ENCODE data around the gene RGSL1.

The RGSL1 gene

DNA sequence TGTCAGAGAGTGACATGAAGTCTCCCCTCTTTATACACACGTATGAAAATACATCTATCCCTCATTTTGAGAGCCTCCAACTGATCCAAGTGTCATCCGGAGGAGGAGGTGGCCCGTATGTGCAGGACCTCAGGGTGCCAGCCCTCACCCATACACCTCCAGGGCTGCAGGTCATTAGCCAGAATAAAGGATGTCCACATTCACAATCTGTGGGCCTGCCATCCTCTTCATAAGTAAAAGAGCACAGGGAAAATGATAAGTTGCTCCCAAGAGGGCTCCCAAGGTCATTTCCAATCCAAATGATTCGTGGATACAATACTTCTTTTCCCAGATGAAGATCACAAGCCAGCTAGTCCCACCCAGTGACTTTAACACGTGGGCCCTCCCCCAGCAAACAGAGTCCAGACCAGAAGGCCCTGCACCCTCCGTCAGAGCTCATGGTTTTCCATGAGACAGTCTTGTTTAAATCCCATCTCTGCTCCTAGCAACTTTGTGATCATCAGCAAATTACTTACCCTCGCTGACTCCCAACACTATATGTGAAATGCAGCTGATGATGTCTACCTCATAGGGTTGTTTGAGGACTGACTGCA is 110.5 kb downstream of the RGSL1 start:
- Histone ChIP-seq H3K9ac (ENCODE audit: low read length in 5 of 5) (no peak overlapping the region), H3K4me3 (ENCODE audit: low read depth in 1 of 5, low read length in 5 of 5) (no peak overlapping the region), H3K27ac (ENCODE audit: low read depth, low read length) (no peak overlapping the region), H3K9me3 (ENCODE audit: control insufficient read depth in 5 of 5, low read length in 5 of 5) (no peaks in the 10 kb centered on the region), H3K27me3 (ENCODE audit: control insufficient read depth in 5 of 5, insufficient read depth in 4 of 5, low read length in 5 of 5) (no peaks in the 10 kb centered on the region), H3K36me3 (ENCODE audit: control insufficient read depth in 5 of 5, insufficient read depth in 5 of 5, low read length in 5 of 5) (no peaks in the 10 kb centered on the region), H3K4me1 (ENCODE audit: control insufficient read depth in 5 of 5, insufficient read depth in 5 of 5, low read length in 5 of 5) (no peaks in the 10 kb centered on the region)

DNA sequence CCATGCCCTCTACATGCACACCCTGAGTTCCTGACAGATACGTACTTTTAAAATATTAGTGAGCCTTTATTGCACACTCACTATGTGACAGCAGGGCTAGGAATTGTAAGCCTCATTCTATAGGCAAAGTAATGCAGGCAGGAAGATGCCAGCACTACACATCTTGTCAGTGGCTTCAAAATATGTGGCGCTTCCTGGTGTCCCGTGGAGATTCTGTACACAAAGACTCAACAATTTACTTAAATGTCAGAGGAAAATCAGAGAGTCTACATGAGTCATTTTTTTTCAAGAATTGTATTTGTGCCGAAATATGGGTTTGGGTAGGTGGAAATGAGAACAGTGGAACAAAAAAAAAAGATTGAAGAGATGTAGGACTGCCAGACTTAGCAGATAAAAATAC is 111.5 kb downstream of the RGSL1 start:
- Histone ChIP-seq H3K27me3 (ENCODE audit: control insufficient read depth in 5 of 5, insufficient read depth in 4 of 5, low read length in 5 of 5) (no peaks in the 10 kb centered on the region), H3K36me3 (ENCODE audit: control insufficient read depth in 5 of 5, insufficient read depth in 5 of 5, low read length in 5 of 5) (no peaks in the 10 kb centered on the region)

DNA sequence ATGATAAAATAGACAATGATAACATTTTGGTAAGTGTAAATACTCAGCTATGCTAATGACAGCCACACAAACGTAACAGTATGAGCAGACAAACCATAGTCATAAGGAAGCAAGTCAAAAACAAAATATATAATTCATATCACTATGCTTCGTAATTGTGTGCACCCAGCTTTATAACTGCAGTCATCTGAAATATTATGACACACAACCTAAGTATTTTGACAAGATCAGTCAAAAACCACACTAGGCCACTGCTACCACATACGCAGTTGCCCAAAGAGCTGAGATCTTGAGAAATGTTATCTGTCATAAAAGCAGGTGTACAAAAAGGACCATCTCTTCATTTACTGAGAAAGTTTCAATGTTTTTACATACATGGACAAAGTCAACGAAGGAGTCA is 113.1 kb downstream of the RGSL1 start:
- no peak overlapping the region for H3K27ac ChIP-seq (ENCODE audit: low read depth, low read length)
- H3K9me3 ChIP-seq (ENCODE audit: control insufficient read depth in 5 of 5, low read length in 5 of 5): no peaks in the 10 kb centered on the region
- no peaks in the 10 kb centered on the region for H3K4me1 ChIP-seq (ENCODE audit: control insufficient read depth in 5 of 5, insufficient read depth in 5 of 5, low read length in 5 of 5)
- no peak overlapping the region for H3K9ac ChIP-seq (ENCODE audit: low read length in 5 of 5)
- no peaks in the 10 kb centered on the region for H3K27me3 ChIP-seq (ENCODE audit: control insufficient read depth in 5 of 5, insufficient read depth in 4 of 5, low read length in 5 of 5)
- no peaks in the 10 kb centered on the region for H3K36me3 ChIP-seq (ENCODE audit: control insufficient read depth in 5 of 5, insufficient read depth in 5 of 5, low read length in 5 of 5)
- no peak overlapping the region for H3K4me3 ChIP-seq (ENCODE audit: low read depth in 1 of 5, low read length in 5 of 5)

More for the DNA sequence above, 111.5 kb downstream of the RGSL1 start:
- H3K9ac ChIP-seq (ENCODE audit: low read length in 5 of 5): no peak overlapping the region
- no peak overlapping the region for H3K27ac ChIP-seq (ENCODE audit: low read depth, low read length)
- no peaks in the 10 kb centered on the region for H3K9me3 ChIP-seq (ENCODE audit: control insufficient read depth in 5 of 5, low read length in 5 of 5)
- H3K4me3 ChIP-seq (ENCODE audit: low read depth in 1 of 5, low read length in 5 of 5): no peak overlapping the region
- no peaks in the 10 kb centered on the region for H3K4me1 ChIP-seq (ENCODE audit: control insufficient read depth in 5 of 5, insufficient read depth in 5 of 5, low read length in 5 of 5)

DNA sequence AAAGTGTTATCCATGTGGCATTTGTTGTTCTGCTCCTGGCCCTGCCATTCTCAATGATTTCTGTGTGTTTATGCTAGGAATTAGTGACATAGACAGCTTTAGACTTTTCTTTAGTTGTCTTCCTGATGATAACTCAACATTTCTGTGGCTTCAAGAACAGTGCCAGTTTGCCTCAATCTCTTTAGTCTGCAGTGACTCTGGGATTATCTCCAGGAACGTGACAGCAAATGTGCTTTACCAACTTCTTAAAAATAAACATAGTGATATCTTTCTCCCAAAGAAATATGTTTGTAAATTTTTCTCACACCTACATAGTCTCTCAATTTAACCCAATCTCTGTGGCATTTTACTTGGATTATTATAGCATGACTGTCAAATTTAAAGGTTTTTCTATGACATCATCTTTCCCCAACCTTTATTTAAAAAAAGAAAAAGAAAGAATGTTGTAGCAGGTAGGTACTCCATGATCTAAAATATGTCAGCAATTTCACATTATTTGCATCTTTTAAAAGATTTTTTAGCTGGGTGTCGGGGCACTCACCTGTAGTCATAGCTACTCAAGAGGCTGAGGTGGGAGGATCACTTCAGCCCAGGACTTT is 114.6 kb downstream of the RGSL1 start:
- Histone ChIP-seq H3K27ac (ENCODE audit: low read depth, low read length) (no peak overlapping the region), H3K9ac (ENCODE audit: low read length in 5 of 5) (no peak overlapping the region), H3K4me1 (ENCODE audit: control insufficient read depth in 5 of 5, insufficient read depth in 5 of 5, low read length in 5 of 5) (no peaks in the 10 kb centered on the region), H3K36me3 (ENCODE audit: control insufficient read depth in 5 of 5, insufficient read depth in 5 of 5, low read length in 5 of 5) (no peaks in the 10 kb centered on the region), H3K4me3 (ENCODE audit: low read depth in 1 of 5, low read length in 5 of 5) (no peak overlapping the region), H3K9me3 (ENCODE audit: control insufficient read depth in 5 of 5, low read length in 5 of 5) (no peaks in the 10 kb centered on the region), H3K27me3 (ENCODE audit: control insufficient read depth in 5 of 5, insufficient read depth in 4 of 5, low read length in 5 of 5) (no peaks in the 10 kb centered on the region)

DNA sequence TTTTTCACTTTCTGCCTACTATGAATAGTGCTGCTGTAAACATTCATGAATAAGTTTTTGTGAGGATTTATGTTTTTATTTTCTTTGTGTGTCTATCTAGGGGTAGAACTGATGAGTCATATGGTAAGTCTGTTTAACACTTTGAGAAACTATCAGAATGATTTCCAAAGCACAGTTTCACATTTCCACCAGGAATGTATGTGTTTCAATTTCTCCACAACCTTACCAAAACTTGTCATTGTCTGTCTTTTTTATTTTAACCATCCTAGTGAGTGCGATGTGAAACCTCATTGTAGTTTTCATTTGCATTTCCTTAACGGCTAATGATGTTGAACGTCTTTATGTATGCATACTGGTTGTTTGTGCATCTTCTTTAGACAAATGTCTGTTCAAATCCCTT is 115.6 kb downstream of the RGSL1 start:
- Histone ChIP-seq H3K27me3 (ENCODE audit: control insufficient read depth in 5 of 5, insufficient read depth in 4 of 5, low read length in 5 of 5) (no peaks in the 10 kb centered on the region), H3K27ac (ENCODE audit: low read depth, low read length) (no peak overlapping the region), H3K9ac (ENCODE audit: low read length in 5 of 5) (no peak overlapping the region)

DNA sequence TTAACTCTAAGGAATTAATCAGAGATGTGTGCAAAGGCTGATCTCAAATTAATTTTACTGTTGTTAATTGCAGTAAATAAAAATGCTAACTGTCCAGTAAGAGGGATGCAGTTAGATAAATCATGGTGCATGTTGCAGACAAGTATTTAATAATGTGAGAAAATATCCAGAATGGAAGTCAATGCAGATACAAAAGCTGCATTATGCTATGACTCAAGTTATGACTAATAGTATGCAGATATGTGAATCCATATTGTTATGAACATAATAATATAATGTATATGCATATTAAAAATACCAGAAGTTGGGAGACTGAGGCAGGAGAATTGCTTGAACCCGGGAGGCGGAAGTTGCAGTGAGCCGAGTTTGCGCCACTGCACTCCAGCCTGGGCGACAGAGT is 117.7 kb downstream of the RGSL1 start:
- no peaks in the 10 kb centered on the region for H3K9me3 ChIP-seq (ENCODE audit: control insufficient read depth in 5 of 5, low read length in 5 of 5)
- peaks cover 0 to 2% (median 0%) of the 10 kb centered on the region in 5 donors for H3K36me3 ChIP-seq (ENCODE audit: control insufficient read depth in 5 of 5, insufficient read depth in 5 of 5, low read length in 5 of 5)
- no peak overlapping the region for H3K4me3 ChIP-seq (ENCODE audit: low read depth in 1 of 5, low read length in 5 of 5)
- no peaks in the 10 kb centered on the region for H3K27me3 ChIP-seq (ENCODE audit: control insufficient read depth in 5 of 5, insufficient read depth in 4 of 5, low read length in 5 of 5)
- no peaks in the 10 kb centered on the region for H3K4me1 ChIP-seq (ENCODE audit: control insufficient read depth in 5 of 5, insufficient read depth in 5 of 5, low read length in 5 of 5)
- no peak overlapping the region for H3K27ac ChIP-seq (ENCODE audit: low read depth, low read length)
- H3K9ac ChIP-seq (ENCODE audit: low read length in 5 of 5): no peak overlapping the region

More for the DNA sequence above, 115.6 kb downstream of the RGSL1 start:
- H3K4me1 ChIP-seq (ENCODE audit: control insufficient read depth in 5 of 5, insufficient read depth in 5 of 5, low read length in 5 of 5): no peaks in the 10 kb centered on the region
- no peaks in the 10 kb centered on the region for H3K36me3 ChIP-seq (ENCODE audit: control insufficient read depth in 5 of 5, insufficient read depth in 5 of 5, low read length in 5 of 5)
- H3K4me3 ChIP-seq (ENCODE audit: low read depth in 1 of 5, low read length in 5 of 5): no peak overlapping the region
- no peaks in the 10 kb centered on the region for H3K9me3 ChIP-seq (ENCODE audit: control insufficient read depth in 5 of 5, low read length in 5 of 5)

DNA sequence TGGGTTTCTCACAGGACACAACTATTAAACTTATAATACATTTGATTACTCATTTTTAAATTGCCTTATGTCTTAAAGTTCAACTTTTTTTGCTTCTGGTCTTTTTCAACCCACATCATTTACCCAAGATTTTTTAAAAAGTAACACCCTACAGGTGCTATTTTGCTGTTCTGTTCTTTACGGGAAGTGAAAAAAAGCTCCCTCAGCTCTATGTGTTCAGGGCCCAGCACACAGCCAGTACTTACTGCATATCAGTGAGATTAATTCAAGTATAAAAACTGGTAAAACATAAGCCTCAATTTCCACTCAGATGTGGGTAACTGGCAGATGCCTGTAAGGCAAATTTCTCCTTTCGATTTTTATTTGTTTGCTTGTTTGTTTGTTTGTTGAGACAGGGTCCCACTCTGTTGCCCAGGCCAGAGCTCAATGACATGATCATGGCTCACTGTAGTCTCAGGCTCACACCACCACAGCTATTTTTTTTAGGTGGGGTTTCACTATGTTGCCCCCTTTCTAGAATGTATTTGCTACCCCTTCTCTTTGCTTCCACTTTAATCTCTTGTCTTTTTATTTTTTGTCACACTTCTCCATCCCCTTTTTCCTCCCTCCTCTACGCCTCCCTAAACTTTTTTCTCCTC is 118.8 kb downstream of the RGSL1 start:
- H3K4me1 ChIP-seq (ENCODE audit: control insufficient read depth in 5 of 5, insufficient read depth in 5 of 5, low read length in 5 of 5): no peaks in the 10 kb centered on the region
- H3K27ac ChIP-seq (ENCODE audit: low read depth, low read length): no peak overlapping the region
- no peaks in the 10 kb centered on the region for H3K9me3 ChIP-seq (ENCODE audit: control insufficient read depth in 5 of 5, low read length in 5 of 5)
- peaks cover 0 to 8% (median 0%) of the 10 kb centered on the region in 5 donors for H3K36me3 ChIP-seq (ENCODE audit: control insufficient read depth in 5 of 5, insufficient read depth in 5 of 5, low read length in 5 of 5)
- no peak overlapping the region for H3K9ac ChIP-seq (ENCODE audit: low read length in 5 of 5)
- no peaks in the 10 kb centered on the region for H3K27me3 ChIP-seq (ENCODE audit: control insufficient read depth in 5 of 5, insufficient read depth in 4 of 5, low read length in 5 of 5)
- H3K4me3 ChIP-seq (ENCODE audit: low read depth in 1 of 5, low read length in 5 of 5): no peak overlapping the region

DNA sequence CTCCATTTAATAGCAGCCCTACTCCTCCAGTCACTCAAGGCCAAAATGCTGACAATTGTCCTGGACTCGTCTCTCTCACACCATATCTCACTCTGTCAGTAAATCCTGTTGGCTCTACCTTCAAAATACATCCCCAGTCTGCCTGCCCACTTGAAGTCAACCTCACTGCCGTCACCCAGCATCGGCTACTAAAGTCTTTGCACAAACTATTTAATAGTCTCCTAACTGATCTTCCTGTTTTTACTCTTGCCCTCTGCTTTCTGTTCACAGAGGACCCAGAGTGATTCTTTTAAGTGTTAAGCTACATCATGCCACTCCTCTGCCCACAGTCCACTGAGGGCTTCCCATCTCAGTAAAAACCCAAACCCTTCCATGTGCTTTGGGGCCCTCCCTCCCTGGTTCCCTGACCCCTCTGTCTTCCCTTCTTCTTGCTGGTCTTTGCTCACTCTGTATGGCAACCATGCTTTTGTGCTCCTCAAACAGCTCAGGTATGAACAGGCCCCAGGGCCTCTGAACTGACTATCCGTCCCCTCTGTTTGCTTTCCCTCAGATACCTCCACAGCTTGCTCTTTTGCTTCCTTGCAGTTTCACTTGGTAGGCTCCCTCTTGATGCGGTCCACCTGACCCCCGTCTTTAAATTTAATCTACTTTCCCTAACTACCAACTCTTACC is 120.1 kb downstream of the RGSL1 start:
- H3K27ac ChIP-seq (ENCODE audit: low read depth, low read length): no peak overlapping the region
- no peaks in the 10 kb centered on the region for H3K27me3 ChIP-seq (ENCODE audit: control insufficient read depth in 5 of 5, insufficient read depth in 4 of 5, low read length in 5 of 5)
- H3K9me3 ChIP-seq (ENCODE audit: control insufficient read depth in 5 of 5, low read length in 5 of 5): no peaks in the 10 kb centered on the region
- peaks cover 0 to 2% (median 1%) of the 10 kb centered on the region in 5 donors for H3K4me1 ChIP-seq (ENCODE audit: control insufficient read depth in 5 of 5, insufficient read depth in 5 of 5, low read length in 5 of 5)
- no peak overlapping the region for H3K4me3 ChIP-seq (ENCODE audit: low read depth in 1 of 5, low read length in 5 of 5)
- no peak overlapping the region for H3K9ac ChIP-seq (ENCODE audit: low read length in 5 of 5)
- peaks cover 2 to 20% (median 5%) of the 10 kb centered on the region in 5 donors for H3K36me3 ChIP-seq (ENCODE audit: control insufficient read depth in 5 of 5, insufficient read depth in 5 of 5, low read length in 5 of 5)

DNA sequence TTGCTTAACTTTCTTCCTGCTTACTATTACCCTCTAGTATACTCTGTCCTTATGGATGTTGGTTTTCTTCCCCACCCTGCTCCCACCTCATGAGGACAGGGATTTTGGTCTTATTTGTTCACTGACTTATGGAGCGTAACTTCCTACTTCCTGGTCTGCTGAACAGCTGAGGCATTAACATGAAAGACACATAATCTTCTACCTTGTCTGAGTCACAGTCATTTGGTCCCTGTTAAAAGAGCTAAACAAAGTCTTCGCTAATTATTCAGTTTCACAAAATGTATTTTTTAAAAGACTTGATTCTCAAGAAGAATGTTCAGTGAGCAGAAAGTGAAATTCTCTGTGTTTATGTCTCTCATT is 120.6 kb downstream of the RGSL1 start:
- no peaks in the 10 kb centered on the region for H3K27me3 ChIP-seq (ENCODE audit: control insufficient read depth in 5 of 5, insufficient read depth in 4 of 5, low read length in 5 of 5)
- no peak overlapping the region for H3K4me3 ChIP-seq (ENCODE audit: low read depth in 1 of 5, low read length in 5 of 5)
- peaks cover 0 to 6% (median 6%) of the 10 kb centered on the region in 5 donors for H3K4me1 ChIP-seq (ENCODE audit: control insufficient read depth in 5 of 5, insufficient read depth in 5 of 5, low read length in 5 of 5)
- H3K9me3 ChIP-seq (ENCODE audit: control insufficient read depth in 5 of 5, low read length in 5 of 5): no peaks in the 10 kb centered on the region
- no peak overlapping the region for H3K9ac ChIP-seq (ENCODE audit: low read length in 5 of 5)
- no peak overlapping the region for H3K27ac ChIP-seq (ENCODE audit: low read depth, low read length)
- H3K36me3 ChIP-seq (ENCODE audit: control insufficient read depth in 5 of 5, insufficient read depth in 5 of 5, low read length in 5 of 5): peaks cover 4 to 25% (median 5%) of the 10 kb centered on the region in 5 donors

DNA sequence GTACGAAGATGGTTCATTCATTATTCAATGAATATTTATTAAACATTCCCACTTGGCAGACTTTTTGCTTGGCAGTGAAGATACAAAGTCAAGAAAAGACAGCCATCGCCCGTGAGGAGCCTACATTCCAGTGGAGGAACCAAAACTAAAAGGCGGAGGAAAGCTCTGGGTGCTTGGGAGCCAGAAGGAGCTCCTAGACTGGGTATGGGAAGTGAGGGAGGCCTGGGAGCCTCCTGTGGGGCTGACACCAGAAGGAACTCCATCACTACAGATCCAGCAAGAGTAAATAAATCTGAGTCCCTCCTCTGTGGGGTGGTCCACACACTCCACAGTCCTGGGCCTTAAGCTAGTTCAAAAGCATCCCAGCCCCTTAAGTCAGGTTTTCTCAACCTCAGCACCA is 124.2 kb downstream of the RGSL1 start:
- H3K27ac ChIP-seq (ENCODE audit: low read depth, low read length): no peak overlapping the region
- no peaks in the 10 kb centered on the region for H3K9me3 ChIP-seq (ENCODE audit: control insufficient read depth in 5 of 5, low read length in 5 of 5)
- no peaks in the 10 kb centered on the region for H3K27me3 ChIP-seq (ENCODE audit: control insufficient read depth in 5 of 5, insufficient read depth in 4 of 5, low read length in 5 of 5)
- H3K36me3 ChIP-seq (ENCODE audit: control insufficient read depth in 5 of 5, insufficient read depth in 5 of 5, low read length in 5 of 5): peaks cover 7 to 34% (median 9%) of the 10 kb centered on the region in 5 donors
- H3K4me1 ChIP-seq (ENCODE audit: control insufficient read depth in 5 of 5, insufficient read depth in 5 of 5, low read length in 5 of 5): peaks cover 0 to 15% (median 10%) of the 10 kb centered on the region in 5 donors
- H3K9ac ChIP-seq (ENCODE audit: low read length in 5 of 5): no peak overlapping the region
- no peak overlapping the region for H3K4me3 ChIP-seq (ENCODE audit: low read depth in 1 of 5, low read length in 5 of 5)
